SU-DHL-6 (cell line): ENCODE results near the gene COX7A2.

Experiments
- H2AFZ ChIP-seq: fragments of 200-600 bp; sonication (generic); 2 replicates; pipeline ENCODE4 v1.6.1; 2014; ENCODE audit warnings: low read depth, mild to moderate bottlenecking, moderate library complexity, mixed read lengths, antibody characterized with exemption, low read length; ENCODE audit not compliant: severe bottlenecking
- H3F3A ChIP-seq: fragments of 200-600 bp; shearing (Covaris generic); 2 replicates; pipeline ENCODE4 v1.6.0; 2016; ENCODE audit warnings: antibody characterized with exemption, mild to moderate bottlenecking; ENCODE audit not compliant: insufficient read depth
- H3K27ac ChIP-seq: fragments of 200-600 bp; sonication (generic); 2 replicates; pipeline ENCODE4 v1.5.1; 2016; ENCODE audit warnings: low read depth, mild to moderate bottlenecking, low read length, moderate library complexity, mixed read lengths
- H3K27me3 ChIP-seq: fragments of 200-600 bp; sonication (generic), shearing (Covaris generic); 2 replicates; pipeline ENCODE4 v1.6.0; 2014; ENCODE audit warnings: mild to moderate bottlenecking, low read length
- H3K36me3 ChIP-seq: fragments of 200-600 bp; sonication (generic); 2 replicates; pipeline ENCODE4 v1.6.1; 2014; ENCODE audit warnings: mild to moderate bottlenecking, low read length, mixed read lengths
- H3K4me2 ChIP-seq: fragments of 300-600, 200-600 bp; shearing (Covaris generic), sonication (generic); 2 replicates; pipeline ENCODE4 v1.6.0; 2014; ENCODE audit warnings: low read length, low read depth, mild to moderate bottlenecking; ENCODE audit not compliant: poor library complexity, severe bottlenecking
- H3K4me3 ChIP-seq: fragments of 200-600 bp; sonication (generic); 2 replicates; pipeline ENCODE4 v1.5.1; 2014; ENCODE audit warnings: antibody characterized with exemption, low read length, mild to moderate bottlenecking, mixed read lengths; ENCODE audit not compliant: insufficient read depth, poor library complexity, severe bottlenecking
- H3K79me2 ChIP-seq: fragments of 200-600 bp; sonication (generic); 2 replicates; pipeline ENCODE4 v1.6.1; 2014; ENCODE audit warnings: mild to moderate bottlenecking, low read length, moderate library complexity; ENCODE audit not compliant: insufficient read depth
- H3K9ac ChIP-seq: fragments of 200-600 bp; sonication (generic); 2 replicates; pipeline ENCODE4 v1.7.0; 2014; ENCODE audit warnings: mild to moderate bottlenecking, low read length
- H3K9me2 ChIP-seq: fragments of 200-600 bp; sonication (generic); replicated peaks from 2 replicates; pipeline ENCODE4 v1.6.1; 2014; ENCODE audit warnings: low read length; ENCODE audit not compliant: insufficient read depth
- H3K9me3 ChIP-seq: fragments of 200-600 bp; sonication (generic); 2 replicates; pipeline ENCODE4 v1.6.1; 2014; ENCODE audit warnings: low read length, mixed read lengths; ENCODE audit not compliant: insufficient read depth
- H4K20me1 ChIP-seq: fragments of 200-600 bp; sonication (generic); 2 replicates; pipeline ENCODE4 v1.6.1; 2014; ENCODE audit warnings: low read depth, mild to moderate bottlenecking, antibody characterized with exemption, low read length, moderate library complexity, mixed read lengths
- EZH2phosphoT487 ChIP-seq: fragments of 200-600 bp; sonication (generic), shearing (Covaris generic); conservative IDR thresholded peaks from 2 replicates; pipeline ENCODE4 v1.6.1; 2018; ENCODE audit warnings: mild to moderate bottlenecking, antibody characterized with exemption, low read length, moderate library complexity, mixed read lengths
- TF ChIP-seq, protein P1 (sequence below): fragments of 200-600 bp; sonication (generic); IDR thresholded peaks from one replicate; pipeline ENCODE4 v1.5.1; 2017; ENCODE audit warnings: antibody characterized with exemption, mild to moderate bottlenecking, low read length, moderate library complexity; ENCODE audit not compliant: insufficient read depth, poor library complexity, severe bottlenecking

COX7A2 gene

DNA sequence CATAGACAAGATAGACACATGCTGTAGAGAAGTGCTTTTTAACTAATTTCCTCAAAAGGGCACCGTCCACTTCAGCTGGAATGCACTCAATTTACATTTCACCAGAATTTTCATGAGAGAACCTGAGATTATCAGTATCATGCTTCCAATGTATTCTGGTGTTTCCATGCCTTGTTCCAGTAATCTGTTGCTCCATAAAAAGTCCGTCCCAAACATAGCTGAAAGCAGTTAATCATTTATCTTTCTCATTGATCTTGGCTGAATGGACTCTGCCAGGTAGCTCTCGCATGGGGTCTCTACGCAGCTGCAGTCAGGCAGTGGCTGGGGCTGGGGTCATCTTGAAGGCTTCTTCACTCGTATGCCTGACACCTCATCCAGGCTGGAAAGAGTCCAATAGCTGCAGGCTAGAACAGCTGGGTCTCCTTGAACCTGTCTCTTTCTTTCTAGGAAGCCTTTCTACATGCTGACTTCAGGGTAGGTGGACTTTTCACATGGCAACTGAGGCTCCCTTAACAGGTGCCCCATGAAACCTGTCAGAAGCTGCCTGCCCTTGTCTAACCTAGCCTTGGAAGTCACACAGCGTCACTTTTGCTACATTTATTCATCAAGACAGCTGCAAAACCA, 19.2 kb downstream of the COX7A2 start:
- H3K27me3 ChIP-seq: no peaks in the 10 kb centered on the region
- no peak for TF ChIP-seq EZH2phosphoT487
- TF ChIP-seq, protein P1, sequence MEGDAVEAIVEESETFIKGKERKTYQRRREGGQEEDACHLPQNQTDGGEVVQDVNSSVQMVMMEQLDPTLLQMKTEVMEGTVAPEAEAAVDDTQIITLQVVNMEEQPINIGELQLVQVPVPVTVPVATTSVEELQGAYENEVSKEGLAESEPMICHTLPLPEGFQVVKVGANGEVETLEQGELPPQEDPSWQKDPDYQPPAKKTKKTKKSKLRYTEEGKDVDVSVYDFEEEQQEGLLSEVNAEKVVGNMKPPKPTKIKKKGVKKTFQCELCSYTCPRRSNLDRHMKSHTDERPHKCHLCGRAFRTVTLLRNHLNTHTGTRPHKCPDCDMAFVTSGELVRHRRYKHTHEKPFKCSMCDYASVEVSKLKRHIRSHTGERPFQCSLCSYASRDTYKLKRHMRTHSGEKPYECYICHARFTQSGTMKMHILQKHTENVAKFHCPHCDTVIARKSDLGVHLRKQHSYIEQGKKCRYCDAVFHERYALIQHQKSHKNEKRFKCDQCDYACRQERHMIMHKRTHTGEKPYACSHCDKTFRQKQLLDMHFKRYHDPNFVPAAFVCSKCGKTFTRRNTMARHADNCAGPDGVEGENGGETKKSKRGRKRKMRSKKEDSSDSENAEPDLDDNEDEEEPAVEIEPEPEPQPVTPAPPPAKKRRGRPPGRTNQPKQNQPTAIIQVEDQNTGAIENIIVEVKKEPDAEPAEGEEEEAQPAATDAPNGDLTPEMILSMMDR: no peak
- H3K9me3 ChIP-seq: no peaks in the 10 kb centered on the region
- H3K27ac ChIP-seq: no peak overlapping the region
- H3K36me3 ChIP-seq: no peaks in the 10 kb centered on the region
- H2AFZ ChIP-seq: no peak overlapping the region
- H3K9me2 ChIP-seq: no peaks in the 10 kb centered on the region
- H3F3A ChIP-seq: no peaks in the 10 kb centered on the region
- no peak overlapping the region for H3K4me2 ChIP-seq
- H3K9ac ChIP-seq: no peak overlapping the region
- H3K79me2 ChIP-seq: no peaks in the 10 kb centered on the region
- H3K4me3 ChIP-seq: no peak overlapping the region
- no peaks in the 10 kb centered on the region for H4K20me1 ChIP-seq

DNA sequence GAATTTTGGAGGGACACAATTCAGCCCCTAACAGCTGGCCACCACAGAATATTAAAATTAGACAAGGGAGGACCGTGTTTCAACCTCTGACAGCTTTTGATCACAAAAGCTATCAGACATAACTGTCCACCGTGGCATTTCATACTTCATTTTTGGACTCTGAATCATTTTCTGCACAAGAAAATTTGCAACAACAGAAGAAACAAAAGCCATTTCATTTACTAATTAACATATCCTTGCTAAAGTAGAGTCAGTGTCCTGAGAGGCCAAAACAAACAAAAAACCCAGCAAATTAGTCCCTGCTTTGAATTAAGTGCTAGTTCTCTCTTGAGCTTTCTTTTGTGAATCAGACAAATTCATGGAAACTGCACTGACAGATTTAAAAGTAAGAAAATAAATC, 20.2 kb downstream of the COX7A2 start:
- no peak for TF ChIP-seq EZH2phosphoT487
- TF ChIP-seq, protein P1: no peak
- H3K27me3 ChIP-seq: no peaks in the 10 kb centered on the region
- H3K79me2 ChIP-seq: no peaks in the 10 kb centered on the region
- no peaks in the 10 kb centered on the region for H3K9me2 ChIP-seq
- no peak overlapping the region for H3K27ac ChIP-seq
- no peaks in the 10 kb centered on the region for H4K20me1 ChIP-seq
- H2AFZ ChIP-seq: no peak overlapping the region
- H3K9me3 ChIP-seq: no peaks in the 10 kb centered on the region
- no peaks in the 10 kb centered on the region for H3K36me3 ChIP-seq
- no peak overlapping the region for H3K4me3 ChIP-seq
- H3K9ac ChIP-seq: no peak overlapping the region
- no peaks in the 10 kb centered on the region for H3F3A ChIP-seq
- no peak overlapping the region for H3K4me2 ChIP-seq

DNA sequence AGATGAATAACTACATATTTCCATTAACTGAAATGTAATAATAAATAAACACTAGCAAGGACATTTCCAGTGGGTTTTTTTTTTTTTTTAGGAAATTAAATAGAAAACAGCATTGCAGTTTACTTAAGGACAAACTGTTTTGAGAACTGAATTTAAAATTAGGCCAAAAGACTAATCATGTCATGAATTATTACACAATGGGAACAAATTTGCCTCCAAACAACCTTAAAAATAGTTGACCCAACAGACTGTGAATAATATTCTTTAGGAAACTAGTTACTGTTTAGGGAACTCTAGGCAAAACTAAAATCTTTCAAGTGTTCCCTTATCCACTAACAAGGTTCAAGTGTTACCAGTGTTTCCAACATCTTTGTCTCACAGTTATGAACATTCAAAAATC, 21.3 kb downstream of the COX7A2 start:
- Histone ChIP-seq H3K9me3 (no peaks in the 10 kb centered on the region), H3K36me3 (no peaks in the 10 kb centered on the region), H3K27me3 (no peaks in the 10 kb centered on the region), H3F3A (no peaks in the 10 kb centered on the region), H4K20me1 (no peaks in the 10 kb centered on the region), H2AFZ (no peak overlapping the region), H3K79me2 (no peaks in the 10 kb centered on the region), H3K27ac (no peak overlapping the region), H3K4me3 (no peak overlapping the region), H3K9ac (no peak overlapping the region), H3K9me2 (no peaks in the 10 kb centered on the region), H3K4me2 (no peak overlapping the region)
- TF ChIP-seq, protein P1: no peak
- no peak for TF ChIP-seq EZH2phosphoT487
